Stimulated activated CD4-positive, alpha-beta T cell treated with anti-CD3 and anti-CD28 coated beads, Interleukin-1b, Interleukin-23, amount 100 ng/mL, for 24 hours (primary cell): ENCODE data around the gene SLC9A9.

Experiments used
- DNase-seq, 4 experiments: peaks; one replicate each; pipeline ENCODE4 v3.0.0-alpha.2; 2020; ENCODE audit warnings: low read depth in 4 of 4, low spot score in 1 of 4

Gene SLC9A9

GRCh38 chr3:143334231-143334630 lies 514.0 kb downstream of the SLC9A9 start:
- DNase-seq: no peak

- no peak for DNase-seq
Measured at GRCh38 chr3:143333367-143333766, 514.9 kb downstream of the SLC9A9 start.

- no peak for DNase-seq
Measured at GRCh38 chr3:143332026-143332425, 516.2 kb downstream of the SLC9A9 start.

- DNase-seq: no peak
Measured at GRCh38 chr3:143331350-143331749, 516.9 kb downstream of the SLC9A9 start.

GRCh38 chr3:143330296-143330868 lies 517.9 kb downstream of the SLC9A9 start:
- no peak for DNase-seq

GRCh38 chr3:143329567-143330211 lies 518.6 kb downstream of the SLC9A9 start:
- no peak for DNase-seq

- no peak for DNase-seq
Measured at GRCh38 chr3:143328451-143328850, 519.8 kb downstream of the SLC9A9 start.

GRCh38 chr3:143326983-143327778 lies 521.1 kb downstream of the SLC9A9 start:
- no peak for DNase-seq

- DNase-seq: no peak
Measured at GRCh38 chr3:143321058-143321769, 527.1 kb downstream of the SLC9A9 start.

- no peak for DNase-seq
Measured at GRCh38 chr3:143315766-143316165, 532.5 kb downstream of the SLC9A9 start.

GRCh38 chr3:143314251-143315093 lies 533.8 kb downstream of the SLC9A9 start:
- no peak for DNase-seq

- no peak for DNase-seq
Measured at GRCh38 chr3:143313893-143314188, 534.4 kb downstream of the SLC9A9 start.

GRCh38 chr3:143313025-143313892 lies 535.0 kb downstream of the SLC9A9 start:
- DNase-seq: no peak

- DNase-seq: no peak
Measured at GRCh38 chr3:143311096-143311495, 537.2 kb downstream of the SLC9A9 start.

- DNase-seq: no peak
Measured at GRCh38 chr3:143309705-143310104, 538.6 kb downstream of the SLC9A9 start.

- no peak for DNase-seq
Measured at GRCh38 chr3:143307613-143308183, 540.6 kb downstream of the SLC9A9 start.

- no peak for DNase-seq
Measured at GRCh38 chr3:143306407-143306806, 541.9 kb downstream of the SLC9A9 start.

GRCh38 chr3:143302638-143303171 lies 545.6 kb downstream of the SLC9A9 start:
- no peak for DNase-seq
